ENCODE measurements around the gene AMPD1.

DNA sequence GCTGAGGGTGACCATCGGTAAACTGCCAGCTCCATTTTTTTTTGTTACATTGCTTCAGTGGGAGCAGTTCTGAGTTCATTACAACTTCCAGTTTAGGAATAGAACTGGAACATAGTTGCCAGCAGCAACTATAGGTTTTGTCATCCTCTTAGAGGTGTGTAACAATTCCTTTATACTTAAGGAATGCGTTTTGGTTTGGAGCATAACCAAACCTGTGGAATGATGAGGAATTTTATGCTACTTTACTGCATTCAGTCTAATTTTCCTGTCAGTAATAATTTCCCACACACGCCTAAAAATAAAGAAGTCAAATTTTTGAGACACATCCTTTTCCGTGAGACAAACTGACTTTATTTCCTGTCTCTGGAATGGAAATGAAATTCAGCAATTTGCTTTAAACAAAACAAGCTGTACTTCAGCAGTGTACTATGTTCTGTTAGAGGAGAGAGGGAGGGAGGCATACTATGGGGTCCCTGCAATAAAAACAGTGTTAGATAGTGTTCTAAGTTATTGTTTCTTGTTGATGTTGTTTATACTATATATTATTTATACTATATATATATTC is 4.8 kb upstream of the AMPD1 start:
- TF ChIP-seq, protein P1, sequence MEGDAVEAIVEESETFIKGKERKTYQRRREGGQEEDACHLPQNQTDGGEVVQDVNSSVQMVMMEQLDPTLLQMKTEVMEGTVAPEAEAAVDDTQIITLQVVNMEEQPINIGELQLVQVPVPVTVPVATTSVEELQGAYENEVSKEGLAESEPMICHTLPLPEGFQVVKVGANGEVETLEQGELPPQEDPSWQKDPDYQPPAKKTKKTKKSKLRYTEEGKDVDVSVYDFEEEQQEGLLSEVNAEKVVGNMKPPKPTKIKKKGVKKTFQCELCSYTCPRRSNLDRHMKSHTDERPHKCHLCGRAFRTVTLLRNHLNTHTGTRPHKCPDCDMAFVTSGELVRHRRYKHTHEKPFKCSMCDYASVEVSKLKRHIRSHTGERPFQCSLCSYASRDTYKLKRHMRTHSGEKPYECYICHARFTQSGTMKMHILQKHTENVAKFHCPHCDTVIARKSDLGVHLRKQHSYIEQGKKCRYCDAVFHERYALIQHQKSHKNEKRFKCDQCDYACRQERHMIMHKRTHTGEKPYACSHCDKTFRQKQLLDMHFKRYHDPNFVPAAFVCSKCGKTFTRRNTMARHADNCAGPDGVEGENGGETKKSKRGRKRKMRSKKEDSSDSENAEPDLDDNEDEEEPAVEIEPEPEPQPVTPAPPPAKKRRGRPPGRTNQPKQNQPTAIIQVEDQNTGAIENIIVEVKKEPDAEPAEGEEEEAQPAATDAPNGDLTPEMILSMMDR (IDR thresholded peaks at IDR 0.05) = no peak
- TF ChIP-seq POLR2A (IDR thresholded peaks at IDR 0.05) = no peak
